GM21723 (cell line): ENCODE data around the gene DCTN2.
"Not testable (repeated sequence)": the region's sequence is repeated elsewhere in the genome, so short reads cannot be mapped to it uniquely, and the experiment has no call there.

Source experiments
- ATAC-seq: cut with Tn5 transposase; IDR thresholded peaks from one replicate; pipeline ENCODE4 v1.9.1; 2021; ENCODE audit warnings: mild to moderate bottlenecking, moderate library complexity; ENCODE audit not compliant: unreplicated experiment

The DCTN2 gene

GRCh38 chr12:57495051-57495701 is 51.8 kb downstream of the DCTN2 start:
- not testable (repeated sequence) for ATAC-seq

- ATAC-seq, result no peak
Observed at GRCh38 chr12:57491393-57492280, 55.4 kb downstream of the DCTN2 start.

GRCh38 chr12:57490126-57490525 is 56.9 kb downstream of the DCTN2 start:
- no peak for ATAC-seq

- no peak for ATAC-seq
Observed at GRCh38 chr12:57489157-57489641, 57.8 kb downstream of the DCTN2 start.

- ATAC-seq, result no peak
Observed at GRCh38 chr12:57488402-57489156, 58.4 kb downstream of the DCTN2 start.

GRCh38 chr12:57487597-57488401 is 59.2 kb downstream of the DCTN2 start, which contains the start of gene MARS1:
TSS of gene MARS1 (plus strand) at chr12:57488068. CDS start at chr12:57488091, 23 bp downstream.
- peak; percentile 97 for ATAC-seq

- ATAC-seq, result no peak
Observed at GRCh38 chr12:57487055-57487596, 59.9 kb downstream of the DCTN2 start.

GRCh38 chr12:57485695-57486094 is 61.3 kb downstream of the DCTN2 start:
- ATAC-seq, result no peak

GRCh38 chr12:57483466-57483865 is 63.5 kb downstream of the DCTN2 start:
- ATAC-seq, result no peak

GRCh38 chr12:57481671-57482070 is 65.3 kb downstream of the DCTN2 start:
- no peak for ATAC-seq
